Small intestine (tissue), 7 donors: ENCODE data around the gene DNAJB13. TPM values are rescaled to one million over a fixed set of nuclear protein-coding genes. Genes with fewer than 3 reads are reported as not detected.

Experiments
- DNase-seq, 2 donors: peaks; one replicate each; pipeline versions ENCODE4 v3.0.0 to v3.0.0-alpha.2; 2013
- FAIRE-seq: peaks from 2 replicates; lab custom pipeline; 2012; peaks lifted over from hg19 to GRCh38; lab: Jason Lieb, UNC
- H3K27ac ChIP-seq, 3 donors: one replicate each; pipeline ENCODE4 v1.5.1; 2013; ENCODE audit warnings: low read length in 2 of 3, mild to moderate bottlenecking in 2 of 3, control low read depth in 1 of 3, inconsistent platforms in 1 of 3, low read depth in 1 of 3, moderate library complexity in 1 of 3
- H3K27me3 ChIP-seq, 3 donors: one replicate each; pipeline ENCODE4 v1.6.1; 2013; ENCODE audit warnings: low read length in 3 of 3, inconsistent platforms in 1 of 3; ENCODE audit not compliant: control insufficient read depth in 3 of 3, insufficient read depth in 3 of 3
- H3K36me3 ChIP-seq, 3 donors: one replicate each; pipeline ENCODE4 v1.6.1; 2013; ENCODE audit warnings: low read length in 3 of 3, inconsistent platforms in 1 of 3, low read depth in 1 of 3, mild to moderate bottlenecking in 1 of 3, moderate library complexity in 1 of 3; ENCODE audit not compliant: control insufficient read depth in 3 of 3, insufficient read depth in 2 of 3
- H3K4me1 ChIP-seq, 3 donors: one replicate each; pipeline ENCODE4 v1.6.1; 2013; ENCODE audit warnings: low read length in 2 of 3, inconsistent platforms in 1 of 3, low read depth in 1 of 3, mild to moderate bottlenecking in 1 of 3, moderate library complexity in 1 of 3; ENCODE audit not compliant: control insufficient read depth in 3 of 3, insufficient read depth in 2 of 3
- H3K4me3 ChIP-seq, 3 donors: one replicate each; pipeline ENCODE4 v1.5.1; 2013; ENCODE audit warnings: low read length in 3 of 3, control low read depth in 1 of 3, inconsistent platforms in 1 of 3, low read depth in 1 of 3, mild to moderate bottlenecking in 1 of 3, moderate library complexity in 1 of 3
- H3K9me3 ChIP-seq, 2 donors: one replicate each; pipeline ENCODE4 v1.6.1; 2013; ENCODE audit warnings: low read depth in 1 of 2, low read length in 1 of 2; ENCODE audit not compliant: control insufficient read depth in 2 of 2, insufficient read depth in 1 of 2
- WGBS, 3 donors: extraction: QIAGEN DNeasy Blood & Tissue Kit; methylation state at CpG; one replicate each; pipeline ENCODE4 v1.1.7; 2013; 5-methylcytosine and 5-hydroxymethylcytosine counted together
- polyA plus RNA-seq, 4 donors: library from polyadenylated mRNA; stranded (reverse) in 3 of 4; unstranded in 1 of 4; fragments of 200-250 nt in 3 of 4; fragments of 120-200 nt in 1 of 4; gene quantifications; one replicate each; pipeline versions ENCODE4 v1.2.1 to v1.2.3, GENCODE V29; 2013
- donor health status: healthy with polysubstance abuse.
- donor health status: control.
- donor health status: control.
- donor health status: Bipolar disorder and iron deficiency.
- donor health status: healthy.

DNAJB13 gene
- polyA plus RNA-seq, 4 donors = 0.03 to 4.5 (median 0.33) TPM

DNA sequence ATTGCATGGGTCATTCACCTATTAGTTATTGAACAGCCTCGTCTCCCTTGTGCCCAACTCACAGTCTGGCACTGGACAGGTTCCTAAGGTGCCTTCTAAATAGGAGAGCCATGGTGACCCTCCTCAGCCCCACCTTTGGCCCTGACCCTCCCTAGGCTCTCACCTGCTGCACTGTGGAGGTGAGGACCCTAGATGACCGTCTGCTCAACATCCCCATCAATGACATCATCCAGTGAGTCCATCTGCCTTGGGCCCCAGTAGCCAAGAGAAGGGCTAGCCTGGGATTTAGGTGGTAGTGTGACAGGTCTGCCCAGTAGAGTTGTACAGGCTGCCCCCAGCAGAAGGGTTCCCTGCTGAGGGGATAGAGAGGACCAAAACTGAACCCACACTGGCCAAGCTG is 18.3 kb downstream of the DNAJB13 start:
- Histone ChIP-seq H3K4me1 (peaks cover 0 to 4% (median 0%) of the 10 kb centered on the region in 3 donors), H3K27ac (no peak overlapping the region), H3K27me3 (no peaks in the 10 kb centered on the region), H3K4me3 (no peak overlapping the region), H3K9me3 (no peaks in the 10 kb centered on the region), H3K36me3 (peaks cover 0 to 13% (median 0%) of the 10 kb centered on the region in 3 donors)
- DNase-seq (no peak), FAIRE-seq (no peak)
- 62 to 67% (median 65%) methylated on average over 2 of the region's 2 CpGs for WGBS, 3 donors

DNA sequence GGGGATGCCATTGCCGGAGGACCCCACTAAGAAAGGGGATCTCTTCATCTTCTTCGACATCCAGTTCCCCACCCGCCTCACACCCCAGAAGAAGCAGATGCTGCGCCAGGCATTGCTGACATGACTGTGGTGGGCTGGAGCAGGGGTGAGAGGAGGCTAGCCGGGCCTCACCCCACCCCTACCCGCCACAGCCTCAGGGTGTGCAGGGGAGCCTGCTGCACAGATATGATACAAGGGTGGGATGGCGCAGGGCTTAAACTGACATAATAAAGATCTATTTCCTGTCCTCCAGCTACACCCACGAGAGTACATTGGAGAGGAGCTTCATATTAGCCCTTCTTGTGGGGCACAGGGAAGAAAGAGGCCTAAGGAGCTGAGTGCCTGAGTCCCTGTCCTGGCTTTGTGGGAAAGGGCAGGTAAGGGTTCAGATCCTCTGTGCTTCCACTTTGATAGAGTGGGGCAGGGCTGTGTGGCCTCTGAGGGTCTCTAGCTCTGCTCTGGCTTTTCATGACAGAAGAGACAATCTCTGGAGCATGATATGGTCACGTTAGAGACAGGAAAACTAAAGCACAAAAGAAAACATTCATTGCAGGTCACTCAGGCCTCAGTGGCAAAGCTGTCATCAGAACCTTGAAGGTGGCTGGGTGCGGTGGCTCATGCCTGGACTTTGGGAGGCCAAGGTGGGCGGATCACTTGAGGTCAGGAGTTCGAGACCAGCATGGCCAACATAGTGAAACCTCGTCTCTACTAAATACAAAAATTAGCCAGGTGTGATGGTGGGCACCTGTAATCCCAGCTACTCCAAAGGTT is 19.4 kb downstream of the DNAJB13 start:
- H3K9me3 ChIP-seq = no peaks in the 10 kb centered on the region
- peaks cover 0 to 24% (median 2%) of the 10 kb centered on the region in 3 donors for H3K36me3 ChIP-seq
- H3K4me3 ChIP-seq = no peak overlapping the region
- FAIRE-seq (no peak), DNase-seq (no peak)
- H3K27ac ChIP-seq = no peak overlapping the region
- 48 to 73% (median 51%) methylated on average over 13 of the region's 13 CpGs for WGBS, 3 donors
- peaks cover 0 to 4% (median 0%) of the 10 kb centered on the region in 3 donors for H3K4me1 ChIP-seq
- H3K27me3 ChIP-seq = no peaks in the 10 kb centered on the region

- H3K27me3 ChIP-seq = no peaks in the 10 kb centered on the region
- H3K36me3 ChIP-seq = peaks cover 0 to 33% (median 4%) of the 10 kb centered on the region in 3 donors
- H3K9me3 ChIP-seq = no peaks in the 10 kb centered on the region
- H3K4me3 ChIP-seq = no peak overlapping the region
- WGBS, 3 donors = 67 to 77% (median 70%) methylated on average over 6 of the region's 6 CpGs
- H3K27ac ChIP-seq = peak overlapping the region in 1 of 3 donors; percentile 14
- H3K4me1 ChIP-seq = peaks cover 0 to 4% (median 0%) of the 10 kb centered on the region in 3 donors
- FAIRE-seq (no peak), DNase-seq (no peak)
These were observed 20.4 kb downstream of the DNAJB13 start for GRCh38 chr11:73971175-73971719.

GRCh38 chr11:73972187-73972586 is 21.4 kb downstream of the DNAJB13 start:
- DNase-seq (no peak), FAIRE-seq (no peak)
- Histone ChIP-seq H3K9me3 (no peaks in the 10 kb centered on the region), H3K36me3 (peaks cover under 1 to 40% (median 11%) of the 10 kb centered on the region in 3 donors), H3K27ac (no peak overlapping the region), H3K4me1 (peaks cover 0 to 4% (median 0%) of the 10 kb centered on the region in 3 donors), H3K4me3 (no peak overlapping the region), H3K27me3 (no peaks in the 10 kb centered on the region)
- 52 to 72% (median 71%) methylated on average over 1 of the region's 1 CpG for WGBS, 3 donors

DNA sequence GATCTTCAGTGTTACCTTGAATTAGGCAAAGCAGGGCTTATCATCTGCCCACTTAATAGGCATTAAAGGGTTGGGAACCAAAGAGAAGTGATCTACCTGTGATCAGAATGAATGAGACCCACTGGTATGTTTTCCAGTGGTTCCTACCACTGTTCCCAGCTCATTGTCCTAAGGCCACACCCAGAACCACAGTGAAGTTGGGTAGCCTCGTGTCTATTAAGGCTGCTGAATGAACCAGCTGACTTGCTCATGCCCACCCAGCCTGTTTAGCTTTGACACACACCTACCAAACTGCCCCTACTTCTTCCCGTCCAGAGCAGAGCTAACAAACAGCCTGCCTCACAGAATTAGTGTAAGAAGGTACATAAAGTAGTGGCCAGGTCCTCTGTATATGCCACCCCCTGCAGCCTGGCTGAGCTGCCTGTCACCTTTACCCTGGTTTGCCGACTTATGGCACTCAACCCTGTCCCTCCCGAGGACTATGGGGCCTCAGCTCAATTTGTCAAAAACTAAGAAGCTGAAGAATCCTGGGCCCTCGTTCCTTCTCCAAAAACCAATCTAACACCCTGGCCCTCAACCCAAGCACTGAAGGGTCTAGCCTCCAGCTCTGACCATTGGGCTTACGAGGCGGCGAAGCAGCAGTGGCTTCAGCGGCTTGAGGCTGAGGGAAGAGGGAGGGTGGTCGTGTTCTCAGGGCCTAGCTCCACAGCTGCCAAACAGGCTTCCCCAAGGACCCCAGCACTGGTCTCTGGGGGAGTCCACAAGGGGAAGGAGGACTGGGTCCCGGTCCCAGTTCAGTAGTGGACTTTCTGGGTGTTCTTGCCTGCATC is 22.0 kb downstream of the DNAJB13 start:
- peak overlapping the region in 1 of 3 donors; percentile 23 for H3K27ac ChIP-seq
- FAIRE-seq = no peak
- no peak overlapping the region for H3K4me3 ChIP-seq
- DNase-seq = no peak
- H3K27me3 ChIP-seq = no peaks in the 10 kb centered on the region
- H3K4me1 ChIP-seq = peaks cover 0 to 4% (median 0%) of the 10 kb centered on the region in 3 donors
- H3K36me3 ChIP-seq = peaks cover 3 to 46% (median 13%) of the 10 kb centered on the region in 3 donors
- 62 to 79% (median 70%) methylated on average over 10 to 11 of the region's 11 CpGs for WGBS, 3 donors
- no peaks in the 10 kb centered on the region for H3K9me3 ChIP-seq

DNA sequence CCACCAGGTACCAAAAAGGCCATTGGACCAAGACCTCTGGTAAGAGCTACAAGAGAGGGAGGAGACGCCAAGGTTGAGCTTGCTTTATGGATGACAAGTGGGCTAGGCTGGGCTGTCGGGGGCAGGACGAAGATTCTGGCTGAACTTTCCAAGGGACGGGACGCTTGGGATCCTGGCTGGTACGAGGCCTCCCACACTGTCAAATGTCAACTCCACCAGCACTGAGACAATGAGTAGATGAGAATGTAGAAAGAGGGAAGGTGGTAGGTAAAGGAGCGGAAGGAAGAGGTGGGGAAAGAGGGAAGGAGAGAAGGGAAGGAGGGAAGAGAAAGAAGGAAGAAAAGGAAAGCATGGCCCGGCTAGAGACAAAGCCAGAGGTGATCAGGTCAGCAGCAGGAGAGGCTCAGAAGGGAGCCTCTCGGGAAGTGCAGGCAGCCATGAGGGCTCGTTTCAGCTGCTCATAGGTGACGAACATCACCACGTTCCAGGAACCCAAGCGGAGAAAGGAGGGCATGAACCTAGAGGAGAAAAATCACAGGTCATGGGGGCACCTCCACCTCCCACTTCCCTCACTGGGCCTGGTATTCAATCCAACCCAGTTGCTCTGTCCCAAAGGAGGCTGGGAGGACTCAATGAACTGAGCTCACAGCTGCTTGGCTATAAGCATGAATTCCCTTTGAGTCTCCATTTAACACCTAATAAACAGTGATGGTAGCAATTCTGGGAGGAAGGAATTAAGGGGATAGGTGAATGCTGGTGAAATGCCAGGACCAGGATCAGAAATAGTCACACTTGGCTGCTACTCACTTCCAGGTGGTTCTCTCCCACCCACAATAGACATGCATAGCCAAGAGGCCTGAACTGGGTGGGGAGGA is 24.0 kb downstream of the DNAJB13 start:
- Histone ChIP-seq H3K4me3 (no peak overlapping the region), H3K4me1 (peaks cover 0 to 4% (median 4%) of the 10 kb centered on the region in 3 donors), H3K36me3 (peaks cover 3 to 62% (median 13%) of the 10 kb centered on the region in 3 donors), H3K27me3 (no peaks in the 10 kb centered on the region), H3K9me3 (no peaks in the 10 kb centered on the region), H3K27ac (peak overlapping the region in 1 of 3 donors; percentile 1)
- DNase-seq (no peak), FAIRE-seq (no peak)
- WGBS, 3 donors = 89 to 92% (median 89%) methylated on average over 13 of the region's 13 CpGs

GRCh38 chr11:73975479-73975757 is 24.6 kb downstream of the DNAJB13 start:
- 83 to 87% (median 86%) methylated on average over 6 of the region's 6 CpGs for WGBS, 3 donors
- no peak for DNase-seq

More at GRCh38 chr11:73975479-73975757, 24.6 kb downstream of the DNAJB13 start:
- Histone ChIP-seq H3K27me3 (no peaks in the 10 kb centered on the region), H3K4me1 (peaks cover 0 to 8% (median 4%) of the 10 kb centered on the region in 3 donors), H3K4me3 (no peak overlapping the region), H3K36me3 (peaks cover 3 to 66% (median 13%) of the 10 kb centered on the region in 3 donors), H3K9me3 (no peaks in the 10 kb centered on the region), H3K27ac (no peak overlapping the region)
- no peak for FAIRE-seq
